ENCODE results near the gene TMEM273. TPM values are rescaled to one million over a fixed set of nuclear protein-coding genes. Genes with fewer than 3 reads are reported as not detected.
A peak's percentile ranks its signal among the peaks of the same experiment; 100 is the strongest.

TMEM273 gene
- total and polyA plus RNA-seq, 10 of the 15 experiments (the other 5 are each of a cell fraction or from before 2014, with no cell fraction given): 10.3 to 46.3 (median 26.4) TPM

DNA sequence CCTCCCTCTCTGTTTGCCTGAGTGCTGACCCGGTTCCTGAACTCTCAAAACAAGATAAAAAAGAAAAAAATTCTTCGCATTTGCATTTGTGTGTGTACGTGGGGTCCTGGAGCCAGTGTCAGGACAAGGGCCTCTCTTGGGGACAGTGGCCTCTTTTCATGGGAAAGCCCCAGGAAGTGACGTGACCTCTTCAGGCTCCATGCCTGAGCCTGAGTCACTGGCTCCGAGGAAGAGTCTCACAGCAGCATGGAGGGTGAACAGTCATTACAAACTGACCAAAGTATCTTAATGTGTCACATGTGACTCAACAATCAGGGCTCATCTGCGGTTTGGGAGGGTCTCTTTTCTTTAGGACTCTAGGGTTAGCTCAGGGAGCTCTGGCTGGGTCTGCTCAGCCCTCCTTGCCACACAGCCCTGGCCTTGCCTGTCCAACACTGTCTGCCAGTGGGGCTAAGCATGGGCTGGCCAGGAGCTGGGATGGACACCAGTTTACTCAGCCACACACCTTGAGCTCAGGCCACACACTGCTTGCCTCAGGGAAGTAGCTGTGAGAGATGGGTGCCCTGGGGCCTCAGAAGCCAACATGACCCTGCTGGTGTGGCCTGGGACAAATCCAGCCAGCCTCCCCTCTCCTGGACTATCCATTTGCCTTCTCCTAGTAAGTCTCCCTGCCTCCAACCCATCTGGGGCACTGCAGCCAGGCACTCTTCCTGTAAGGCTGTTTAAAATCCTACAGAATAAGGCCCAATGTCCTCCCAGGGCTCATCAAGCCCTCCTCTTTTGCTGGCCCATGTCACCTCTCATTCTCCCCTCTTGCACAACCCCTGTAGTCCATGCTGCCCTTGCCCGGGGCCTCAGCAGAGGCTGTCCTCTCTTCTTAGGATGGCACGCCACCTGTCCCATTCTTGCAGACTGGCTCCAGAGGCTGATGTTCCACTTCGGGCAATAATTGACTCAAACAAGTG, 10.5 kb downstream of the TMEM273 start:
- ChIA-PET RAD21 (ENCODE audit: unreplicated experiment) (interaction anchor here (0.6 to 1.9 kb wide), 3 partner anchors 9 to 334 kb away, joined by 3 to 12 read pairs (median 3); partner anchors contain the start of gene TMEM273), CTCF (interaction anchor here (1.1 to 2.4 kb wide), 4 partner anchors 11 to 102 kb away, joined by 3 to 5 read pairs (median 4); no protein-coding TSS in a partner anchor), SMC1A (ENCODE audit: uncharacterized antibody, unreplicated experiment) (interaction anchor here (1.2 to 4.0 kb wide), 5 partner anchors 9 to 349 kb away, joined by 3 to 30 read pairs (median 4); partner anchors contain the start of gene TMEM273), POLR2A (interaction anchor here (0.5 to 3.6 kb wide), 4 partner anchors 9 to 32 kb away, joined by 3 to 38 read pairs (median 3); partner anchors contain the start of gene TMEM273)
- BruUV-seq (replicated peaks): TSS peak; percentile 67
- Histone ChIP-seq H3K27ac (ENCODE audit: control insufficient read depth, insufficient read depth) (peak overlapping the region; percentile 87), H4K20me1 (ENCODE audit: control insufficient read depth, insufficient read depth) (no peaks in the 10 kb centered on the region), H3K4me2 (ENCODE audit: control insufficient read depth, insufficient read depth) (peak overlapping the region; percentile 68), H3K9ac (ENCODE audit: control insufficient read depth, insufficient read depth, low read length) (peak overlapping the region; percentile 65), H3K9me3 (replicated peaks; ENCODE audit: control insufficient read depth, insufficient read depth, low read length) (no peaks in the 10 kb centered on the region), H2AFZ (ENCODE audit: control insufficient read depth, low read depth, low read length) (peak overlapping the region; percentile 78), H3K27me3 (replicated peaks in 1 of 2; ENCODE audit: control insufficient read depth in 2 of 2, insufficient read depth in 2 of 2, low read length in 1 of 2) (no peaks in the 10 kb centered on the region), H3K36me3 (ENCODE audit: control insufficient read depth in 2 of 2, insufficient read depth in 2 of 2, low read length in 1 of 2) (no peaks in the 10 kb centered on the region; a peak in 1 of 4 replicates), H3K79me2 (ENCODE audit: control insufficient read depth, insufficient read depth, low read length) (no peaks in the 10 kb centered on the region), H3K4me3 (no peak overlapping the region), H3K4me1 (ENCODE audit: control insufficient read depth, insufficient read depth, low read length) (peaks cover 51% of the 10 kb centered on the region)
- ATAC-seq (peak; percentile 85), DNase-seq (ENCODE audit: low read depth, low spot score) (peak; percentile 85), FAIRE-seq (peak; percentile 79)
- in situ Hi-C loops (cut with MboI) (loop anchor here (10.0 to 25.0 kb wide), 2 partner anchors 513 to 1460 kb away; no protein-coding TSS in a partner anchor), intact Hi-C loops (cut with micrococcal nuclease; ENCODE audit: unreplicated experiment) (loop anchor here (1.0 to 10.0 kb wide), 3 partner anchors 10 to 337 kb away; no protein-coding TSS in a partner anchor)
- 33% methylated on average over 9 of the region's 9 CpGs for WGBS (ENCODE audit: insufficient coverage, insufficient replicate concordance, low lambda C conversion rate, missing lambda C conversion rate)
- TF ChIP-seq, protein P1, sequence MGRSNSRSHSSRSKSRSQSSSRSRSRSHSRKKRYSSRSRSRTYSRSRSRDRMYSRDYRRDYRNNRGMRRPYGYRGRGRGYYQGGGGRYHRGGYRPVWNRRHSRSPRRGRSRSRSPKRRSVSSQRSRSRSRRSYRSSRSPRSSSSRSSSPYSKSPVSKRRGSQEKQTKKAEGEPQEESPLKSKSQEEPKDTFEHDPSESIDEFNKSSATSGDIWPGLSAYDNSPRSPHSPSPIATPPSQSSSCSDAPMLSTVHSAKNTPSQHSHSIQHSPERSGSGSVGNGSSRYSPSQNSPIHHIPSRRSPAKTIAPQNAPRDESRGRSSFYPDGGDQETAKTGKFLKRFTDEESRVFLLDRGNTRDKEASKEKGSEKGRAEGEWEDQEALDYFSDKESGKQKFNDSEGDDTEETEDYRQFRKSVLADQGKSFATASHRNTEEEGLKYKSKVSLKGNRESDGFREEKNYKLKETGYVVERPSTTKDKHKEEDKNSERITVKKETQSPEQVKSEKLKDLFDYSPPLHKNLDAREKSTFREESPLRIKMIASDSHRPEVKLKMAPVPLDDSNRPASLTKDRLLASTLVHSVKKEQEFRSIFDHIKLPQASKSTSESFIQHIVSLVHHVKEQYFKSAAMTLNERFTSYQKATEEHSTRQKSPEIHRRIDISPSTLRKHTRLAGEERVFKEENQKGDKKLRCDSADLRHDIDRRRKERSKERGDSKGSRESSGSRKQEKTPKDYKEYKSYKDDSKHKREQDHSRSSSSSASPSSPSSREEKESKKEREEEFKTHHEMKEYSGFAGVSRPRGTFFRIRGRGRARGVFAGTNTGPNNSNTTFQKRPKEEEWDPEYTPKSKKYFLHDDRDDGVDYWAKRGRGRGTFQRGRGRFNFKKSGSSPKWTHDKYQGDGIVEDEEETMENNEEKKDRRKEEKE (IDR thresholded peaks at IDR 0.05): no peak
- peak; percentile 67 to 83 for TF ChIP-seq EP300 (IDR thresholded peaks at IDR 0.05; ENCODE audit: borderline replicate concordance in 1 of 2, control insufficient read depth in 1 of 2, low read depth in 2 of 2, low read length in 2 of 2)
- TF ChIP-seq, protein P2, sequence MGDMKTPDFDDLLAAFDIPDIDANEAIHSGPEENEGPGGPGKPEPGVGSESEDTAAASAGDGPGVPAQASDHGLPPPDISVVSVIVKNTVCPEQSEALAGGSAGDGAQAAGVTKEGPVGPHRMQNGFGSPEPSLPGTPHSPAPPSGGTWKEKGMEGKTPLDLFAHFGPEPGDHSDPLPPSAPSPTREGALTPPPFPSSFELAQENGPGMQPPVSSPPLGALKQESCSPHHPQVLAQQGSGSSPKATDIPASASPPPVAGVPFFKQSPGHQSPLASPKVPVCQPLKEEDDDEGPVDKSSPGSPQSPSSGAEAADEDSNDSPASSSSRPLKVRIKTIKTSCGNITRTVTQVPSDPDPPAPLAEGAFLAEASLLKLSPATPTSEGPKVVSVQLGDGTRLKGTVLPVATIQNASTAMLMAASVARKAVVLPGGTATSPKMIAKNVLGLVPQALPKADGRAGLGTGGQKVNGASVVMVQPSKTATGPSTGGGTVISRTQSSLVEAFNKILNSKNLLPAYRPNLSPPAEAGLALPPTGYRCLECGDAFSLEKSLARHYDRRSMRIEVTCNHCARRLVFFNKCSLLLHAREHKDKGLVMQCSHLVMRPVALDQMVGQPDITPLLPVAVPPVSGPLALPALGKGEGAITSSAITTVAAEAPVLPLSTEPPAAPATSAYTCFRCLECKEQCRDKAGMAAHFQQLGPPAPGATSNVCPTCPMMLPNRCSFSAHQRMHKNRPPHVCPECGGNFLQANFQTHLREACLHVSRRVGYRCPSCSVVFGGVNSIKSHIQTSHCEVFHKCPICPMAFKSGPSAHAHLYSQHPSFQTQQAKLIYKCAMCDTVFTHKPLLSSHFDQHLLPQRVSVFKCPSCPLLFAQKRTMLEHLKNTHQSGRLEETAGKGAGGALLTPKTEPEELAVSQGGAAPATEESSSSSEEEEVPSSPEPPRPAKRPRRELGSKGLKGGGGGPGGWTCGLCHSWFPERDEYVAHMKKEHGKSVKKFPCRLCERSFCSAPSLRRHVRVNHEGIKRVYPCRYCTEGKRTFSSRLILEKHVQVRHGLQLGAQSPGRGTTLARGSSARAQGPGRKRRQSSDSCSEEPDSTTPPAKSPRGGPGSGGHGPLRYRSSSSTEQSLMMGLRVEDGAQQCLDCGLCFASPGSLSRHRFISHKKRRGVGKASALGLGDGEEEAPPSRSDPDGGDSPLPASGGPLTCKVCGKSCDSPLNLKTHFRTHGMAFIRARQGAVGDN (IDR thresholded peaks at IDR 0.05): peak; percentile 98
- no peak for TF ChIP-seq CHD1 (IDR thresholded peaks at IDR 0.05; ENCODE audit: low read depth, low read length)
- TF ChIP-seq, protein P3, sequence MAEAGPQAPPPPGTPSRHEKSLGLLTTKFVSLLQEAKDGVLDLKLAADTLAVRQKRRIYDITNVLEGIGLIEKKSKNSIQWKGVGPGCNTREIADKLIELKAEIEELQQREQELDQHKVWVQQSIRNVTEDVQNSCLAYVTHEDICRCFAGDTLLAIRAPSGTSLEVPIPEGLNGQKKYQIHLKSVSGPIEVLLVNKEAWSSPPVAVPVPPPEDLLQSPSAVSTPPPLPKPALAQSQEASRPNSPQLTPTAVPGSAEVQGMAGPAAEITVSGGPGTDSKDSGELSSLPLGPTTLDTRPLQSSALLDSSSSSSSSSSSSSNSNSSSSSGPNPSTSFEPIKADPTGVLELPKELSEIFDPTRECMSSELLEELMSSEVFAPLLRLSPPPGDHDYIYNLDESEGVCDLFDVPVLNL (IDR thresholded peaks at IDR 0.05; ENCODE audit: low read depth, low read length): no peak
- no peak for TF ChIP-seq RBBP5 (conservative IDR thresholded peaks at IDR 0.05)
- TF ChIP-seq, protein P4, sequence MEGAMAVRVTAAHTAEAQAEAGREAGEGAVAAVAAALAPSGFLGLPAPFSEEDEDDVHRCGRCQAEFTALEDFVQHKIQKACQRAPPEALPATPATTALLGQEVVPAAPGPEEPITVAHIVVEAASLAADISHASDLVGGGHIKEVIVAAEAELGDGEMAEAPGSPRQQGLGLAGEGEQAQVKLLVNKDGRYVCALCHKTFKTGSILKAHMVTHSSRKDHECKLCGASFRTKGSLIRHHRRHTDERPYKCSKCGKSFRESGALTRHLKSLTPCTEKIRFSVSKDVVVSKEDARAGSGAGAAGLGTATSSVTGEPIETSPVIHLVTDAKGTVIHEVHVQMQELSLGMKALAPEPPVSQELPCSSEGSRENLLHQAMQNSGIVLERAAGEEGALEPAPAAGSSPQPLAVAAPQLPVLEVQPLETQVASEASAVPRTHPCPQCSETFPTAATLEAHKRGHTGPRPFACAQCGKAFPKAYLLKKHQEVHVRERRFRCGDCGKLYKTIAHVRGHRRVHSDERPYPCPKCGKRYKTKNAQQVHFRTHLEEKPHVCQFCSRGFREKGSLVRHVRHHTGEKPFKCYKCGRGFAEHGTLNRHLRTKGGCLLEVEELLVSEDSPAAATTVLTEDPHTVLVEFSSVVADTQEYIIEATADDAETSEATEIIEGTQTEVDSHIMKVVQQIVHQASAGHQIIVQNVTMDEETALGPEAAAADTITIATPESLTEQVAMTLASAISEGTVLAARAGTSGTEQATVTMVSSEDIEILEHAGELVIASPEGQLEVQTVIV (IDR thresholded peaks at IDR 0.05; ENCODE audit: borderline replicate concordance, partially characterized antibody): no peak
- 0 out of 2 replicates have a peak, but pooled peaks have one; percentile 51 for TF ChIP-seq MEF2A (IDR thresholded peaks at IDR 0.05; ENCODE audit: insufficient read depth, low read depth, low read length)

Data from GM12878 (cell line).